Measurements from ENCODE around the gene TMEM184B.

TMEM184B gene

GRCh38 chr22:38272373-38273134, at the start of gene TMEM184B:
Gene TMEM184B (minus strand): TSS chr22:38273010. CDS start chr22:38247961, 25,049 bp downstream.
- in situ Hi-C loops (cut with HindIII; ENCODE audit: low sequenced_read_pairs) = no loop called here

- in situ Hi-C loops (cut with HindIII; ENCODE audit: low sequenced_read_pairs) = no loop called here
These were observed 48.0 kb upstream of the TMEM184B start for GRCh38 chr22:38320605-38321402.

GRCh38 chr22:38318792-38319773, 46.3 kb upstream of the TMEM184B start:
- in situ Hi-C loops (cut with HindIII; ENCODE audit: low sequenced_read_pairs) = loop anchor here (5.0 kb wide), 1 partner anchor 52 kb away; no protein-coding TSS in a partner anchor

- in situ Hi-C loops (cut with HindIII; ENCODE audit: low sequenced_read_pairs) = loop anchor here (5.0 kb wide), 1 partner anchor 51 kb away; no protein-coding TSS in a partner anchor
These were observed 45.3 kb upstream of the TMEM184B start for GRCh38 chr22:38317995-38318715.

GRCh38 chr22:38317122-38317994, 44.5 kb upstream of the TMEM184B start, which contains the start of gene CSNK1E:
Gene CSNK1E (minus strand): TSS chr22:38317433. CDS start chr22:38314157, 3,276 bp downstream.
- in situ Hi-C loops (cut with HindIII; ENCODE audit: low sequenced_read_pairs) = loop anchor here (5.0 kb wide), 1 partner anchor 50 kb away; no protein-coding TSS in a partner anchor

- in situ Hi-C loops (cut with HindIII; ENCODE audit: low sequenced_read_pairs) = loop anchor here (5.0 kb wide), 1 partner anchor 49 kb away; no protein-coding TSS in a partner anchor
These were observed 43.7 kb upstream of the TMEM184B start for GRCh38 chr22:38316364-38317121.

GRCh38 chr22:38315823-38316363, 43.1 kb upstream of the TMEM184B start:
- in situ Hi-C loops (cut with HindIII; ENCODE audit: low sequenced_read_pairs) = loop anchor here (5.0 kb wide), 1 partner anchor 49 kb away; no protein-coding TSS in a partner anchor

GRCh38 chr22:38314933-38315822, 42.4 kb upstream of the TMEM184B start:
- in situ Hi-C loops (cut with HindIII; ENCODE audit: low sequenced_read_pairs) = loop anchor here (5.0 kb wide), 1 partner anchor 48 kb away; no protein-coding TSS in a partner anchor

- in situ Hi-C loops (cut with HindIII; ENCODE audit: low sequenced_read_pairs) = no loop called here
These were observed 41.5 kb upstream of the TMEM184B start for GRCh38 chr22:38314051-38314932.

GRCh38 chr22:38313384-38313955, 40.7 kb upstream of the TMEM184B start:
- in situ Hi-C loops (cut with HindIII; ENCODE audit: low sequenced_read_pairs) = no loop called here

- in situ Hi-C loops (cut with HindIII; ENCODE audit: low sequenced_read_pairs) = no loop called here
These were observed 39.5 kb upstream of the TMEM184B start for GRCh38 chr22:38312261-38312800.

- in situ Hi-C loops (cut with HindIII; ENCODE audit: low sequenced_read_pairs) = no loop called here
These were observed 38.5 kb upstream of the TMEM184B start for GRCh38 chr22:38311323-38311620.

GRCh38 chr22:38310518-38311322, 37.9 kb upstream of the TMEM184B start:
- in situ Hi-C loops (cut with HindIII; ENCODE audit: low sequenced_read_pairs) = no loop called here

All from endothelial cell of hepatic sinusoid (primary cell).